ENCODE measurements around the gene ADGRL2. TPM values are rescaled to one million over a fixed set of nuclear protein-coding genes. Genes with fewer than 3 reads are reported as not detected.

ADGRL2 gene
- polyA plus RNA-seq, 1 donor (not counting 4 experiments of a cell fraction or from before 2014, with no cell fraction given), result 6.6 TPM

DNA sequence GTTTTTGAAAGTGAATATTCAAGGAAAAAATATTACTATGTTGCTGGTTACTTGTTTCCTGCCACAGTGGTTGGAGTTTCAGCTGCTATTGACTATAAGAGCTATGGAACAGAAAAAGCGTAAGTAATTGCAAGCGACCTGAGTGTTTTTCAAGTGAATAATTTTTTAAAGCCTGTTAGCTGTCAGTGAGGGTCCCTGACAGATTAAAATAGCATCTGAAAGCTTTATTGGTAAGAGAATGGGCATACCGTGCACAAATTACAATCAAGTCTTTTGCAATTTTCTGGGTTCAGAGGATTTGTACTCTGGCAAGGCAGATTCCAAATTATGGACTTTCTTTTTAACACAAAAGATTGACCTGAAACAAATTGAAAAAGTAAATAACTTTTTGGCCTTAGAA lies 169.7 kb downstream of the ADGRL2 start:
- dilution Hi-C loops (cut with MboI; ENCODE audit: extremely low pct_ligation_motif_present, low sequenced_read_pairs), result no loop called here
- Histone ChIP-seq H2AFZ (ENCODE audit: control insufficient read depth, low read length) (no peak overlapping the region), H3K4me1 (ENCODE audit: control insufficient read depth, extremely low read depth, insufficient read depth, low read length) (no peaks in the 10 kb centered on the region), H3K36me3 (ENCODE audit: control insufficient read depth in 2 of 2, extremely low read depth in 1 of 2, insufficient read depth in 2 of 2, low read length in 2 of 2) (no peaks in the 10 kb centered on the region), H3K4me3 (ENCODE audit: control insufficient read depth in 2 of 3, extremely low read depth in 1 of 3, insufficient read depth in 2 of 3, low read depth in 1 of 3, low read length in 3 of 3) (no peak overlapping the region), H3K9ac (ENCODE audit: control insufficient read depth, extremely low read depth, insufficient read depth, low read length) (no peak overlapping the region), H3K27me3 (ENCODE audit: control insufficient read depth, extremely low read depth, insufficient read depth, low read length) (no peaks in the 10 kb centered on the region), H3K79me2 (ENCODE audit: control insufficient read depth, insufficient read depth, low read length) (no peaks in the 10 kb centered on the region), H3K9me1 (ENCODE audit: control insufficient read depth, extremely low read depth, insufficient read depth, low read length) (no peaks in the 10 kb centered on the region), H3K9me3 (ENCODE audit: control insufficient read depth, low read depth, low read length) (no peaks in the 10 kb centered on the region), H3K27ac (ENCODE audit: control insufficient read depth, insufficient read depth, low read length) (no peak overlapping the region), H3K4me2 (ENCODE audit: control insufficient read depth, extremely low read depth, insufficient read depth, low read depth, low read length) (no peak overlapping the region), H4K20me1 (ENCODE audit: control insufficient read depth, extremely low read depth, insufficient read depth, low read length) (no peaks in the 10 kb centered on the region)
- DNase-seq (ENCODE audit: low read depth, low spot score) (no peak), FAIRE-seq (no peak)
- no peak for TF ChIP-seq EZH2 (IDR thresholded peaks at IDR 0.05; ENCODE audit: low read length)
- TF ChIP-seq, protein P1, sequence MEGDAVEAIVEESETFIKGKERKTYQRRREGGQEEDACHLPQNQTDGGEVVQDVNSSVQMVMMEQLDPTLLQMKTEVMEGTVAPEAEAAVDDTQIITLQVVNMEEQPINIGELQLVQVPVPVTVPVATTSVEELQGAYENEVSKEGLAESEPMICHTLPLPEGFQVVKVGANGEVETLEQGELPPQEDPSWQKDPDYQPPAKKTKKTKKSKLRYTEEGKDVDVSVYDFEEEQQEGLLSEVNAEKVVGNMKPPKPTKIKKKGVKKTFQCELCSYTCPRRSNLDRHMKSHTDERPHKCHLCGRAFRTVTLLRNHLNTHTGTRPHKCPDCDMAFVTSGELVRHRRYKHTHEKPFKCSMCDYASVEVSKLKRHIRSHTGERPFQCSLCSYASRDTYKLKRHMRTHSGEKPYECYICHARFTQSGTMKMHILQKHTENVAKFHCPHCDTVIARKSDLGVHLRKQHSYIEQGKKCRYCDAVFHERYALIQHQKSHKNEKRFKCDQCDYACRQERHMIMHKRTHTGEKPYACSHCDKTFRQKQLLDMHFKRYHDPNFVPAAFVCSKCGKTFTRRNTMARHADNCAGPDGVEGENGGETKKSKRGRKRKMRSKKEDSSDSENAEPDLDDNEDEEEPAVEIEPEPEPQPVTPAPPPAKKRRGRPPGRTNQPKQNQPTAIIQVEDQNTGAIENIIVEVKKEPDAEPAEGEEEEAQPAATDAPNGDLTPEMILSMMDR (optimal IDR thresholded peaks at IDR 0.05 in 1 of 3, IDR thresholded peaks at IDR 0.05 in 1 of 3, conservative IDR thresholded peaks at IDR 0.05 in 1 of 3; ENCODE audit: extremely low read depth in 1 of 3, insufficient read depth in 2 of 3, low read length in 3 of 3), result no peak

DNA sequence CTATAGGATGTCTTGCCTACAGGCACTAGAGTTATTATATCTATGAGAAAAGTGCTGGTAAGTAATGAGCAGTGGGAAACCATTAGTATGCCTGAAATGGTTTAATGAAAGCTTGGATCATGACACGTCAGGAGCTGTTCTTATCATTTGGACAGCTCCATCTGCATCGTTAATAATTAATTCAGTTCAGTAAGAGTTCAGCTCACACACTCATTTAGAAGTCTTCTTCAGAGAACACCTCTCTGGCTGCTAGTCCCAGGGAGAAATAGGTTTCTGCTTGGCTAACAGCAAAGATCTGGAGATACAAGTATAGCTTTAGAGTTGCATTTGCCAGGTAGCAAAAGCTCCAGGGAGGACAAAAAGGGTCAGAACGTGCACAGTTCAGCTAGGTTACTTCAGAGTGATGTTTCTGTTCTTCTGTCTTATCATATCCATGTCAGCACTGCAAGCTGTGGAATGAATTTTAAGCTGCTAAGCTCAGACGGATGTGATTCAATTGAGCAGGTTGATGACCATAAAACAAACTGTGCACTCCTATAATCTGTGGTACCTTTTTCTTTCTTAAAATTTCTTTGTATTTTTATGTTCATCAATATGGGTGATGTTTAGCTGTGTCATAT lies 173.6 kb downstream of the ADGRL2 start:
- Histone ChIP-seq H3K79me2 (ENCODE audit: control insufficient read depth, insufficient read depth, low read length) (no peaks in the 10 kb centered on the region), H3K4me1 (ENCODE audit: control insufficient read depth, extremely low read depth, insufficient read depth, low read length) (no peaks in the 10 kb centered on the region), H3K4me3 (ENCODE audit: control insufficient read depth in 2 of 3, extremely low read depth in 1 of 3, insufficient read depth in 2 of 3, low read depth in 1 of 3, low read length in 3 of 3) (no peak overlapping the region), H4K20me1 (ENCODE audit: control insufficient read depth, extremely low read depth, insufficient read depth, low read length) (no peaks in the 10 kb centered on the region), H2AFZ (ENCODE audit: control insufficient read depth, low read length) (no peak overlapping the region), H3K4me2 (ENCODE audit: control insufficient read depth, extremely low read depth, insufficient read depth, low read depth, low read length) (no peak overlapping the region), H3K27me3 (ENCODE audit: control insufficient read depth, extremely low read depth, insufficient read depth, low read length) (no peaks in the 10 kb centered on the region), H3K9me1 (ENCODE audit: control insufficient read depth, extremely low read depth, insufficient read depth, low read length) (no peaks in the 10 kb centered on the region), H3K9me3 (ENCODE audit: control insufficient read depth, low read depth, low read length) (no peaks in the 10 kb centered on the region), H3K27ac (ENCODE audit: control insufficient read depth, insufficient read depth, low read length) (no peak overlapping the region), H3K9ac (ENCODE audit: control insufficient read depth, extremely low read depth, insufficient read depth, low read length) (no peak overlapping the region), H3K36me3 (ENCODE audit: control insufficient read depth in 2 of 2, extremely low read depth in 1 of 2, insufficient read depth in 2 of 2, low read length in 2 of 2) (no peaks in the 10 kb centered on the region)
- TF ChIP-seq, protein P1 (optimal IDR thresholded peaks at IDR 0.05 in 1 of 3, IDR thresholded peaks at IDR 0.05 in 1 of 3, conservative IDR thresholded peaks at IDR 0.05 in 1 of 3; ENCODE audit: extremely low read depth in 1 of 3, insufficient read depth in 2 of 3, low read length in 3 of 3), result no peak
- no peak for TF ChIP-seq EZH2 (IDR thresholded peaks at IDR 0.05; ENCODE audit: low read length)
- DNase-seq (ENCODE audit: low read depth, low spot score), result no peak
- dilution Hi-C loops (cut with MboI; ENCODE audit: extremely low pct_ligation_motif_present, low sequenced_read_pairs), result no loop called here
- no peak for FAIRE-seq

Measured in keratinocyte (primary cell).